ENCODE measurements around the gene COPE.
A peak's percentile ranks its signal among the peaks of the same experiment; 100 is the strongest.

The COPE gene

DNA sequence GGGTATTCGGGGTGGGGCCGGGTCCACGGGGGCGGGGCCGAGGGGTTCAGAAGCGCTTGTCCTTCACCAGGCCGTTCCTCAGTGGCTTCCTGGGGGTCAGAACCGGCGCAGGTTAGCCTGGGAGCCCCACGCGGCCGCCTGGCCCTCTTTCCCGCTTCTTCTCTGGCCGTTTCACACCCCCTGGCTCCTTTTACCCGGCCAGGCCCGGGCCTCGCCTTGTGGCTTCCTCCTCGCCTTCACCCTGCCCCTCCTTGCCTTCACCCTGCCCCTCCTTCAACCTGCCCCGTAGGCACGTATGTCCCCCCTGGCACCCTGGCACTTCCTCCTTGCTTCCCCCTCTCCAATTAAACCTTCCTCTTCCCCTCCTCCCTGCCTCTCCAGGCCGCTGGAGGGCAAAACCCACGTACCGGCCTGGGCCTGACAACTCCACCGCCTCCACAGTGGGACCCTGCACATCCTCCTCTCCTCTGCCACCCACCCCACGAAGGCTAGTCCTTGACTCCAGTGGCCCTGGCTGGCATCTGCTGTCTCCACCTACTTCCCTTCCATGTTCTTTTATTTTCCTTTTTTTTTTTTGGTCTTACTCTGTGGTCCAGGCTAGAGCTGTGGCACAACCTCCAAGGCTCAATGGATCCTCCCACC, 48.5 kb downstream of the COPE start:
- DNase-seq (ENCODE audit: low spot score) = peak; percentile 43
- TF ChIP-seq, protein P1, sequence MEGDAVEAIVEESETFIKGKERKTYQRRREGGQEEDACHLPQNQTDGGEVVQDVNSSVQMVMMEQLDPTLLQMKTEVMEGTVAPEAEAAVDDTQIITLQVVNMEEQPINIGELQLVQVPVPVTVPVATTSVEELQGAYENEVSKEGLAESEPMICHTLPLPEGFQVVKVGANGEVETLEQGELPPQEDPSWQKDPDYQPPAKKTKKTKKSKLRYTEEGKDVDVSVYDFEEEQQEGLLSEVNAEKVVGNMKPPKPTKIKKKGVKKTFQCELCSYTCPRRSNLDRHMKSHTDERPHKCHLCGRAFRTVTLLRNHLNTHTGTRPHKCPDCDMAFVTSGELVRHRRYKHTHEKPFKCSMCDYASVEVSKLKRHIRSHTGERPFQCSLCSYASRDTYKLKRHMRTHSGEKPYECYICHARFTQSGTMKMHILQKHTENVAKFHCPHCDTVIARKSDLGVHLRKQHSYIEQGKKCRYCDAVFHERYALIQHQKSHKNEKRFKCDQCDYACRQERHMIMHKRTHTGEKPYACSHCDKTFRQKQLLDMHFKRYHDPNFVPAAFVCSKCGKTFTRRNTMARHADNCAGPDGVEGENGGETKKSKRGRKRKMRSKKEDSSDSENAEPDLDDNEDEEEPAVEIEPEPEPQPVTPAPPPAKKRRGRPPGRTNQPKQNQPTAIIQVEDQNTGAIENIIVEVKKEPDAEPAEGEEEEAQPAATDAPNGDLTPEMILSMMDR (IDR thresholded peaks at IDR 0.05; ENCODE audit: extremely low read depth, insufficient read depth, missing control alignments) = no peak
- in situ Hi-C loops (cut with MboI; ENCODE audit: low pct_unique_long_range_greater_than_20kb, low sequenced_read_pairs, unreplicated experiment) = no loop called here

- TF ChIP-seq, protein P1 (IDR thresholded peaks at IDR 0.05; ENCODE audit: extremely low read depth, insufficient read depth, missing control alignments) = no peak
- in situ Hi-C loops (cut with MboI; ENCODE audit: low pct_unique_long_range_greater_than_20kb, low sequenced_read_pairs, unreplicated experiment) = no loop called here
- peak; percentile 53 for DNase-seq (ENCODE audit: low spot score)
These were observed 49.2 kb downstream of the COPE start for GRCh38 chr19:18869781-18870530.

DNA sequence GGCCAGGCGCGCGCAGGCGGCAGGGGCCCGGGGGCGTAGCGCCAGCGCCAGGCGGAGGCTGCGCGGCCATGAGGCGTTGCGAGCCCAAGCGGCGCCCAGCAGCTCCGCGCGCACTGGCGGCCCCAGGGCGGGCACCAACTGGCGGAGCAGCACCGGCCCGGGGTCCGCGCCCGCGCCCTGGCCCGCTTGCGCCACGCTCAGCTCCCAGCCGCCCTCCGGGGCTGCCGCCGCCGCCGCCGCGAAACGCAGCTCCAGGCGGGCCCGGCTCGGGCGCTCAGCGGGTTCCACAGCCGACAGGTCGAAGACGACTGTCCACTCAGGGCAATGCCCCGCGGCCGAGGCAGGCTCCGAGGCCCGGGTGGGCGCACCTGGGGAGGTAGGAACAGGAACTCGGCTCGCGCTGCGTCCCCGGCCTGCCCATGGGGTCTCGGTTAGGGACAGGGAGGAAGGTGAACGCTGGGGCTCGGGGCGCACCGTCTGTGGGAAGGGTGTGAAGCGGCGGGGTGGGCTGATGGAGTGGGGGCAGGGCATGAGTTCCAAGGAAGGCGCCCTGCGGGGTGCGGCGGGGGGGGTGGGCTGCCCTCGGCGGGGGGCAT, 50.1 kb downstream of the COPE start:
- in situ Hi-C loops (cut with MboI; ENCODE audit: low pct_unique_long_range_greater_than_20kb, low sequenced_read_pairs, unreplicated experiment) = no loop called here
- TF ChIP-seq, protein P1 (IDR thresholded peaks at IDR 0.05; ENCODE audit: extremely low read depth, insufficient read depth, missing control alignments) = no peak
- peak; percentile 44 for DNase-seq (ENCODE audit: low spot score)

DNA sequence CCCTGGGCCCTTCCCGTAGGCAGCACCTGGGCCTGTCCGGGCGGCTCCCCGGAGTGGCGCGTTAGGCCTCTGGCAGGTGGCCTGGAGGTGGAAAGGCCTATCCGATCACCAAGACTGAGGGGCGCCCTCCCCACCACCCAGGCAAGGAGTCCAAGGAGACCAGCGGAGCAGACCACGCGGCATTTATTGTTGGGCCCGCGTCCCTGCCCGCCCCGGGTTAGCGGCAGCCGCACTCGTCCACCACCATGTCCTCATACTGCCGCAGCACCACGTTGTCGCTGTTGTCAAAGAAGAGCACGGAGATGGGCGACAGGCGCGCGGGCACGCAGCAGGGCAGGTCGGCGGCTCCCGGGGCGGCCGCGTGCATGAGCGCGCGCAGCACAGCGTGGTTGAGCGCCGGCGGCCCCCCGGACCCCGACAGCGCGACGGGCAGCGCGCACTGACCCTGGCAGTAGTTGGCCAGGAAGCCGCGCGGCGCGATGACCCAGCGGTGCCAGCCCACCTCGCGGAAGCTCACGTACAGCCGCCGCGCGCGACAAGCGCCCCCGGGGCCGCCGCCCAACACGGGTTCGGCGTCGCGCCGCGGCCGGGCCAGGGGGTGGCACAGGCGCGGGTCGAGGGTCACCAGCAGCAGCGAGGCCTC, 50.7 kb downstream of the COPE start:
- DNase-seq (ENCODE audit: low spot score) = no peak
- in situ Hi-C loops (cut with MboI; ENCODE audit: low pct_unique_long_range_greater_than_20kb, low sequenced_read_pairs, unreplicated experiment) = no loop called here
- TF ChIP-seq, protein P1 (IDR thresholded peaks at IDR 0.05; ENCODE audit: extremely low read depth, insufficient read depth, missing control alignments) = no peak

- TF ChIP-seq, protein P1 (IDR thresholded peaks at IDR 0.05; ENCODE audit: extremely low read depth, insufficient read depth, missing control alignments) = no peak
- DNase-seq (ENCODE audit: low spot score) = no peak
- in situ Hi-C loops (cut with MboI; ENCODE audit: low pct_unique_long_range_greater_than_20kb, low sequenced_read_pairs, unreplicated experiment) = no loop called here
These were observed 51.4 kb downstream of the COPE start for GRCh38 chr19:18867751-18868150.

DNA sequence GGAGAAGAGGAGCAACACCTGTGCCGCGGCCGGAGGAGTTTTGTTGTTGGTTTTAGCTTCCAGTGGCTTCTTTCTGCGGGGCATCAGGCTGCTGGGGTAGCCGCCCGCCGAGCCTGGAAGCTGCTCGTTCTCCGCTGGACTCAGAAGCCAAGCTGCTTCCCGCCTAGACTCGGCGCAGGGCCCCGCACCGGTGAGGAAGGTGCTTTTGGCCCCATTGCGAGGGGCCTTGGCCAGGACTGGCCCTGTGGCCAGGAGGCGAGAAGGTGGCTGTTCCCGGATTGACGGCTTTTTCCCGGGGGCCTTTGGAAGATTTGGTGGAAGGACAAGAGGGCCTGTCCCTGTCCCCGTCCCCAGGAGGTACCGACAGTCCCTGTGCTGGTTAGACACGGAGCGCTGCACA, 52.0 kb downstream of the COPE start:
- in situ Hi-C loops (cut with MboI; ENCODE audit: low pct_unique_long_range_greater_than_20kb, low sequenced_read_pairs, unreplicated experiment) = no loop called here
- DNase-seq (ENCODE audit: low spot score) = no peak
- TF ChIP-seq, protein P1 (IDR thresholded peaks at IDR 0.05; ENCODE audit: extremely low read depth, insufficient read depth, missing control alignments) = no peak
